ENCODE measurements around the gene TEK.
A peak's percentile ranks its signal among the peaks of the same experiment; 100 is the strongest.

Gene TEK

GRCh38 chr9:27194401-27195091 lies 85.5 kb downstream of the TEK start:
- H3K9me3 ChIP-seq (ENCODE audit: insufficient read depth, low read length) = no peaks in the 10 kb centered on the region
- peaks cover 11% of the 10 kb centered on the region for H3K4me1 ChIP-seq (ENCODE audit: low read length)
- TF ChIP-seq EZH2phosphoT487 (IDR thresholded peaks at IDR 0.05; ENCODE audit: low read depth) = no peak
- TF ChIP-seq, protein P1, sequence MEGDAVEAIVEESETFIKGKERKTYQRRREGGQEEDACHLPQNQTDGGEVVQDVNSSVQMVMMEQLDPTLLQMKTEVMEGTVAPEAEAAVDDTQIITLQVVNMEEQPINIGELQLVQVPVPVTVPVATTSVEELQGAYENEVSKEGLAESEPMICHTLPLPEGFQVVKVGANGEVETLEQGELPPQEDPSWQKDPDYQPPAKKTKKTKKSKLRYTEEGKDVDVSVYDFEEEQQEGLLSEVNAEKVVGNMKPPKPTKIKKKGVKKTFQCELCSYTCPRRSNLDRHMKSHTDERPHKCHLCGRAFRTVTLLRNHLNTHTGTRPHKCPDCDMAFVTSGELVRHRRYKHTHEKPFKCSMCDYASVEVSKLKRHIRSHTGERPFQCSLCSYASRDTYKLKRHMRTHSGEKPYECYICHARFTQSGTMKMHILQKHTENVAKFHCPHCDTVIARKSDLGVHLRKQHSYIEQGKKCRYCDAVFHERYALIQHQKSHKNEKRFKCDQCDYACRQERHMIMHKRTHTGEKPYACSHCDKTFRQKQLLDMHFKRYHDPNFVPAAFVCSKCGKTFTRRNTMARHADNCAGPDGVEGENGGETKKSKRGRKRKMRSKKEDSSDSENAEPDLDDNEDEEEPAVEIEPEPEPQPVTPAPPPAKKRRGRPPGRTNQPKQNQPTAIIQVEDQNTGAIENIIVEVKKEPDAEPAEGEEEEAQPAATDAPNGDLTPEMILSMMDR (IDR thresholded peaks at IDR 0.05; ENCODE audit: low read depth, low read length) = no peak
- peaks cover 8% of the 10 kb centered on the region; the same call in 1 of the 2 replicates for H3K27me3 ChIP-seq (ENCODE audit: low read depth, low read length)
- peak overlapping the region; percentile 60; the same call in 1 of the 2 replicates for H2AFZ ChIP-seq (ENCODE audit: low read depth, low read length)
- no peak overlapping the region for H3K4me3 ChIP-seq (ENCODE audit: low read length)
- H4K20me1 ChIP-seq (ENCODE audit: insufficient read depth, low read length) = no peaks in the 10 kb centered on the region
- H3K27ac ChIP-seq (ENCODE audit: low read length) = no peak overlapping the region
- H3K9ac ChIP-seq (ENCODE audit: low read length) = no peak overlapping the region
- no peaks in the 10 kb centered on the region for H3K79me2 ChIP-seq (ENCODE audit: low read length)
- 0 out of 2 replicates have a peak overlapping the region, but pooled peaks have one; percentile 24 for H3K4me2 ChIP-seq (ENCODE audit: low read length)
- H3K36me3 ChIP-seq (replicated peaks; ENCODE audit: low read depth, low read length) = no peaks in the 10 kb centered on the region

GRCh38 chr9:27195191-27195590 lies 86.2 kb downstream of the TEK start:
- Histone ChIP-seq H3K4me1 (ENCODE audit: low read length) (peaks cover 11% of the 10 kb centered on the region), H3K36me3 (replicated peaks; ENCODE audit: low read depth, low read length) (no peaks in the 10 kb centered on the region), H3K27ac (ENCODE audit: low read length) (no peak overlapping the region), H3K27me3 (ENCODE audit: low read depth, low read length) (peaks cover 8% of the 10 kb centered on the region; the same call in 1 of the 2 replicates), H3K9me3 (ENCODE audit: insufficient read depth, low read length) (no peaks in the 10 kb centered on the region), H3K9ac (ENCODE audit: low read length) (no peak overlapping the region), H2AFZ (ENCODE audit: low read depth, low read length) (no peak overlapping the region), H3K4me3 (ENCODE audit: low read length) (no peak overlapping the region), H4K20me1 (ENCODE audit: insufficient read depth, low read length) (no peaks in the 10 kb centered on the region), H3K79me2 (ENCODE audit: low read length) (no peaks in the 10 kb centered on the region), H3K4me2 (ENCODE audit: low read length) (0 out of 2 replicates have a peak overlapping the region, but pooled peaks have one; percentile 24)
- TF ChIP-seq, protein P1 (IDR thresholded peaks at IDR 0.05; ENCODE audit: low read depth, low read length) = no peak
- TF ChIP-seq EZH2phosphoT487 (IDR thresholded peaks at IDR 0.05; ENCODE audit: low read depth) = no peak

- Histone ChIP-seq H3K27me3 (ENCODE audit: low read depth, low read length) (no peaks in the 10 kb centered on the region), H3K36me3 (replicated peaks; ENCODE audit: low read depth, low read length) (no peaks in the 10 kb centered on the region), H3K9ac (ENCODE audit: low read length) (no peak overlapping the region), H3K4me3 (ENCODE audit: low read length) (no peak overlapping the region), H3K4me1 (ENCODE audit: low read length) (peaks cover 11% of the 10 kb centered on the region), H2AFZ (ENCODE audit: low read depth, low read length) (no peak overlapping the region), H3K27ac (ENCODE audit: low read length) (no peak overlapping the region), H3K9me3 (ENCODE audit: insufficient read depth, low read length) (no peaks in the 10 kb centered on the region), H4K20me1 (ENCODE audit: insufficient read depth, low read length) (no peaks in the 10 kb centered on the region), H3K79me2 (ENCODE audit: low read length) (no peaks in the 10 kb centered on the region), H3K4me2 (ENCODE audit: low read length) (no peak overlapping the region)
- no peak for TF ChIP-seq EZH2phosphoT487 (IDR thresholded peaks at IDR 0.05; ENCODE audit: low read depth)
- TF ChIP-seq, protein P1 (IDR thresholded peaks at IDR 0.05; ENCODE audit: low read depth, low read length) = no peak
Observed at GRCh38 chr9:27196383-27196782, 87.4 kb downstream of the TEK start.

DNA sequence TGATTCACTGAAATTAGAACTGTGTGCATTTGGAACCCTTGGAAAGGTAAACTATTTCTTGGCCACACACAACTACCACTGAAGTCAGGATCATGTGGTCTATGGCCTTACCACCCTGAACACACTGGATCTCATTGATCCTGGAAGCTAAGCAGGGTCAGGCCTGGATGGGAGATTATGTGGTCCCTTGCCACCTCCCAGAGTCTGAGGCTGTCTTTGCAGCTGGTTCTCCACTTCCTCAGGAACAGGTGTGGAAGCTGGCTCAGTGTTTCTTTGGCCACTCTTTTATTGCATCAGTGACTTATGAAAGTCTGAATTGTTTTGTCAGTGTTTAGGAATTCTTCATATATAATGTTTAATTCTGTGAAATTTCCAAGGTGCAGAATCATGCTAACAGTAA lies 89.2 kb downstream of the TEK start:
- Histone ChIP-seq H2AFZ (ENCODE audit: low read depth, low read length) (no peak overlapping the region), H3K4me1 (ENCODE audit: low read length) (peaks cover 11% of the 10 kb centered on the region), H4K20me1 (ENCODE audit: insufficient read depth, low read length) (no peaks in the 10 kb centered on the region), H3K27me3 (ENCODE audit: low read depth, low read length) (no peaks in the 10 kb centered on the region; the same call in 1 of the 2 replicates), H3K27ac (ENCODE audit: low read length) (no peak overlapping the region), H3K4me2 (ENCODE audit: low read length) (no peak overlapping the region), H3K9ac (ENCODE audit: low read length) (no peak overlapping the region), H3K36me3 (replicated peaks; ENCODE audit: low read depth, low read length) (no peaks in the 10 kb centered on the region), H3K79me2 (ENCODE audit: low read length) (no peaks in the 10 kb centered on the region), H3K9me3 (ENCODE audit: insufficient read depth, low read length) (no peaks in the 10 kb centered on the region), H3K4me3 (ENCODE audit: low read length) (no peak overlapping the region)
- TF ChIP-seq, protein P1 (IDR thresholded peaks at IDR 0.05; ENCODE audit: low read depth, low read length) = no peak
- no peak for TF ChIP-seq EZH2phosphoT487 (IDR thresholded peaks at IDR 0.05; ENCODE audit: low read depth)

All from OCI-LY3 (cell line).